ENCODE data around the gene EMX2.
A peak's percentile ranks its signal among the peaks of the same experiment; 100 is the strongest.

Gene EMX2

DNA sequence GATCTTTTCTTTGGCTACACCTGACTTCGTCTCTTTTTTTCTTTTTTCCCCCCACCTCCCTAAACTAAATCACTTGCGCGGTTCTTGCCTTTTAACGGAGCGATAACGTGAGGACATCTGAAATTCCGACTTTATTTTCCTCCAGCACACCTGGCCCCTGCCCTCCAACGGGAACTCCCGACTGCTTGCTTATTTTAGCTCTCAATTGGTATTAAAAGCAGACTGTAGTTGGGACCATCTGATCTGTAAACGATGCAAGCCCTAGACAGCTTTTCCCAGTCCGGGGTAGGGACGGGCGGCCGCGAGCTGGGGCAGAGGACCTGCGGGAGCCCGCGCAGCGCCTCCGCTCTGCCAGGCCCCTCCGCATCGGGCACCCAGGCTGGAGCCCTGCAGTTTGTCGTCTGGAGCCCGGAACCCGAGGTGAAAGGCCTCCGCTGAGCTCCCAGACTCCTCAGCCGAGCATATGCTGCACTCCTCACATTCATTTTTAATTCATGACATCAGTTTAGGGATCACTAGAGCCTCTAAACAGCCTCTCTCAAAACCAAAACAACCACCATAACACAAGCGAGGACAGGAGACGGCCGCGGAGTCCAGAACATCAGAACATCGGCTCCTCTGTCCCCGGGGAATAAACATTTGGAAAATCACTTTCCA is 10.0 kb upstream of the EMX2 start:
- no peak for DNase-seq

DNA sequence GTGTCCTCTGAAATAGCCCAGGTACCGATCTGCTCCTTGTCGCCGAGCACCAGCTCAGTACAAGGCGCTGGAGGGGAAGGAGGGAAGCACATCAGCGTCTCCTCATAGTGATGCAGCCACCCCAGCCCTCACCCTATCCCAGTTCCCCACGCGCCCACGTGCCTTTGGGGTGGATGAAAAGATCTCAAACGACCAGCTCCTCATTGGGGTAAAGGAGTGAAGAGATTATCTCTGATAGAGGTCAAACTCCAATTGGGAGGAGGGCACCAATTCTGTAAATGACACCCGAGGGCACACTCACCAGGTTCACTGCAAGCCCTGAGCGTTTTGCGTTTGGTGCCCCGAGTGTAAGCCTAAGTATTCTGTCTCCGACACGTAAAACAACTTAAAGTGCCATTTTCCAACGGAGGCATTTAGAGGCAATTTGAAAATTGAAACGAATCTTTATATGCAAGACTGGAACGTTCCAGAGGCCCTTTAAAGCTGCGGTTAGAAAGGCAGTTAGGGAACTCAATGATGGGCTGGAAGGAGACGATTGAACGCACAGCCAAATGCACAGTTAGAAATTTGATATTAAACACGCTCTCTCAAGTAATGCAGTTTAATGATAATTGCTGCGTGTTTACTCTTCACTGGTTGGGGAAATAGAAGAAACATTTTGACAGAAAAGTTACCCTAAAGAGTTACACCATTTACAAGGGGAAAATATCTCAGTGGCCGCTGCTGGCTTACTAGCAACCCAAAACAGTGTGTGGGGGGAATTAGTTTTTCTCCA is 8.9 kb upstream of the EMX2 start:
- peak; percentile 6 for DNase-seq

DNA sequence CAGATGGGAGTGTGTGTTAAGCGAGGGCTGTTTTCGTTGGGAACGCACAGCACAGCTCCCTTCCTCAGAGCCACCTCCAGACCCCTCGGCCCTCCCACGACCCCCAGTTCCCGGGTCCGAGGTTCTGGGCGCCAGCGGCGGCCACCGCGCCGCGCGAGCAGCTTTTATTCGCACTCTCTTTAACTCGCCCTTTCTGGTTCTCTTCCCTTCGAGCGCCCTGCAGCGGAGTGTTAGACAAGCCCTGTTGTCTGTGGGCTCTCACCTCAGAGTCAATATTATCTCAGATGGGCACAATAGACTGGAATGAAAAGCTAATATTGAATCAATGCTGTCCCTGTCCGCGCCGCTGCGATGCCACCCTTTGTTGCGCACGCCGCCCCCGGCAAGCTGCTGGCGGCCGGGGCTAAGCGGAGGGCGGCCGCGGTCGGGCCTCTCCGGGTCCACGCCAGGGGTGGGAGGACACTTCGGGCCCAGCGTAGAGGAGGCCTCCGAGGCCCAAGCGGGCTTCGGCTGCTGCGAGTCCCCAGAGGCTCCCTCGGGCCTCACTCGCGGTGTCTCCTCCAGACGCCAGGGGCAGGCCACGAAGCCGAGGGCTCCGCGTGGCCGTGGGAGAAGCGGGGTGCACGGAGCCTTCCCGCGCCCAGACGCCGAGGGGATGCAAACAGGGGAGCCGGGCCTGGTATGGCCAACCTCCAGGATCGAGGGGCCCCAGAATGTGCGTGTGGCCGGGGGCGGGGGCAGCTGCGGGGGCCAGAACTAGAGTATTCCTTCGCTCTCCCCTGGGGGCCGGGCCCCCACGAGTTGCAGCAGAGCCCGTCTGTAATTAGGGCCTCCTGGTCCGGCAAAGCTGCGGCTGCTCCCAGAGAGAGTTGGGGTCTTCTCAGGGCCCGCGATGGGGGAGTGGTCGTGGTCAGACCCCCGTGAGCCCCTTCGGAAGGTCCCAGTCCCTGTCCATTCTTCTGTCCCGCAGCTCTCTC is 7.9 kb upstream of the EMX2 start:
- peak; percentile 10 for DNase-seq

DNA sequence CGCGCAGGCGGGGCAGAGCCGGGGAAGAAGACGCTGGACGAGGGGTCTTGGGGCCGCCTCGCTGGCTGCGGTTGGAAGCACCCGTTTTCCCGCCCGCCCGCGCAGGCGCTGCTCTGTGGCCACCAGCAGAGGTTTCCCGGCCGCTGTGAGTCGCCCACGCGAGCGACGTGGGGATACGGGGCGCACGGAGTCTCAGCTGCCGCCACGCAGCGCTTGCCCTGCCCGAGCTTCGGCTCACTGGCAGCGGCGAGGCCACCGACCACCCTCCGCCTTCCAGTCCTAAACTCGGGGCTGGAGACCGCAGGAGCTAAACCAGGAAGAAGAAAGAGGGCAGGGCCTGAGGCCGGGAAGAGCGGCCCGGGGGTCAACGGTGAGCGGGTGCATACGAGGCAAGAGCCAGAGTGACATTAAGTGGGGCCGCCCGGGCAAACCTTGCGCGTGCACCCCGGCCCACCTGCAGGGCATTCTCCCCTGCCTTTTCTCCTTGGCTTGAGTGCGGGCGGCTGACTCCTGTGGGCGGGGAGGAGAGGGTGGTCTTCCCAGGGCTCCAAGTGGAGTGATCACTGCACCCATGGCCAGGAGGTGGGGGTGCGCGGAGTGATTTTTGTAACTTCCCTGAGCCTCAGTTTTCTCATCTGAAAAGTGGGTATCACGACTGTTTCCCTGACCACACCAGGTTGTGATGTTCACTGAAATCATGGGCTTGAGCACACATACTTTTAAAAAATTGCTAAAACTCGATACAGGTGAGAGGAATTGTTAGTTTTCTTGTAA is 7.1 kb upstream of the EMX2 start:
- DNase-seq: no peak

DNA sequence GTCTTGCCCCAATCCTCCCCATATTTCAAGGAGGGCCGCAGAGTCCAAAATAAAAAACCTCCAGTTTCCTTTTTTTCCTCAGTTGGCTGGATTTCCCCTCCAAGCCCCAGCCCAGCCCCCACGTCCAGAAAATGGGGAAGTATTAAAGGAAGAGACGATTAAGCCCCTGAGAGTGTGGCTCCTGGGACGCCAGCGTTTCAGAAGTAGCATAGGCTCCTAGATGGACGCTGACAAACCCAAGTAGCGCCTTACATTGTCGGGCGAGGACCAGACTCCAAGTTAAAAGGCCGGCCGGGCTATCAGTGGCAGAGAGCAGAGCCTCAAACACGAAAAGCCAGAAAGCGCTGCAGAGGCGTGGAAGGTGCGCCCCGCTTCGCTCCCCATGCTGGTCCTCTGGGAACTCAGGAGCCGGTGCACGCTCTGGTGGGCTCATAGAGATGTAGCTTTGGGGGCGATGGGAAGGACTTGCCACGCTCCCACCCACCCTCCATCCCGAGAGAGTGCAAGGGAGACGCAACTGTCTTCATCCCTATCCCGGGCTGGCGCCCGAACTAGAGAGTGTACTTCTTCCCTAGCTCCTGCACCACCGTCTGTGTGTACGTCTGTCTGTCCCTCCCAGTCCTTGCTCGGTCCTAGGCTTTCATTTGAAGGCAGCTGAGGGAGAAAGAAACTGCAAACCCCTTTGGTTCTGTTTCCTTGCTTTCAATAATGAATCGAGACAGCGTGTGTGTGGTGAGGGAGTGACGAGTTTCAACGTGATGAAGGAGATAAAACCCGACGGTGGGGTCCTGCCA is 6.3 kb upstream of the EMX2 start:
- DNase-seq: peak; percentile 37

DNA sequence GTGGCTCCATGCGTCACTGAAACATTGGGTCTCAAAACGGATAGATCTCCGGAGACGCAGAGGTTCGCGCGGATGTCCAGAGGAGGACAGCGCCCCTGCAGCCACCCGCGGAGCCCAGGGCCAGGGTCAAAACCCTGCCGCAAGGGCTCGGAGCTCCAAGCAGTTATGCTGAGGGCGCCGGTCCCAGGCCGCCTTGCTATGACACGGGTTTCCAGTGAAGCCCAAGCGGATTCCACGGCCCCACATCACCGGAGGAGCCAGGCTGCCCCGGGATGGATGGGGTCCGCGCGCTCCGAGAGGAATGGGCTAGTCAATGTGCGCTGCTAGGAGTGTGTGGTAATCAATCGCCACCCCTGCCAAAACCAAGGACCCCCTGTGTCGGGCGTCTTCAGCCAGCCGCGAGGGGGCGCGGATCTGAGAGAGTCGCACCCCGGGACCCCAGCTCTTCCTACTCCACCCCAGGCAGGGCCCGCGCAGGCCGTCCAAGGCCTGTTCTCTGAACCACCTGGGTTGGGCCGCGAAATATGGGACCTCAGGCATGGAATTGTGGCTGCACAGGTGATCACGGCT is 5.6 kb upstream of the EMX2 start:
- DNase-seq: no peak

DNA sequence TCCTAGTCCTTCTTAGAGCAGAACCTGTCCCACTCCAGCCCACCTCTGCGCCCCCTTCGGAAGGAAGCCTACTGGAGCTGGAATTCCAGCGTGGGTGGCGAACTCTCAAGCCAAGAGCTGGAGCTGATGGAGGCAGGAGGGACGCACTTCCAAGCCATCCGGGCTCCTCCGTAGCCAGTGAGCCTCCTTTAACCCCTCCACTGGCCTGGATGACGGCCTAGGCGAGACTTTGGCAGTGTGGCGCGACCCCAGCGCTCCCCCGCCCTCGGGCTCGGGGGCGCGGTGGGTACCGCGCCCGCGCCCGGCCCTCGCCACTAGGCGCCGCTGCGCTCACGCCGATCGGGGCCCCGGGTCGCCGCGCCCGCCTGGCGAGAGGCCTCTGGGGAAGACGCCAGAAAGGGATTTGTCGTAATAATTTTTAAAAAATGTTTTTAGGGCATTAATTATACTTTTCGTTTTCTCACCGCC is 5.1 kb upstream of the EMX2 start:
- peak; percentile 62 for DNase-seq

DNA sequence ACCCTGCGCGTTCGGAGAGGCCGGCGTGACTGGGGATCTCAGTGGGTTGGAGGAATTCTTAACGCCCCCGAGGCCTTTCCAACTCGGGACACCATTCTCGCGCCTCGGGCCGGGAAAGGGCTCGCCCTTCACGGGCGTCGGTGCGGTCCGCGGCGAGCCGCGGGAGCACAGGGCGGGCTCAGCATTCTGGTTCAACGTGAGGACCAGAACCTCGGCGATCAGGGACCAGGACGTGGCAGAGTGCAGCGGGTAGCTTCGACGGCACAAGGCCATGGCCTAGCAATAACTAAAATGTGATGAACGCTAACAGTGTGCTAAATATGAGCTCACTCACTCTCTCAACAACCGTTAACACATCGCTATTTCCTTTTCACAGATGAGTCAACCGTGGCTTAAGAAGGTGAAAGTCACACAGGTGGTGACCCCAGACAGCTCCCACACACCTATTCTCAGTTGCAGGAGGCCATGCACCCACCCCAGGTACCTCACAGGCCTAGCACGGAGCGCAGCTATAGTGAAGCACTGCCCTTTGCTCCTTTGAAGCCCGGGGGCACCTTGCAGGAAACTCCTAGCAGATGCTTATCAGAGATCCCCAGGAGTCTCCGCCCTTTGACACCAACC is 4.5 kb upstream of the EMX2 start:
- peak; percentile 8 for DNase-seq

DNA sequence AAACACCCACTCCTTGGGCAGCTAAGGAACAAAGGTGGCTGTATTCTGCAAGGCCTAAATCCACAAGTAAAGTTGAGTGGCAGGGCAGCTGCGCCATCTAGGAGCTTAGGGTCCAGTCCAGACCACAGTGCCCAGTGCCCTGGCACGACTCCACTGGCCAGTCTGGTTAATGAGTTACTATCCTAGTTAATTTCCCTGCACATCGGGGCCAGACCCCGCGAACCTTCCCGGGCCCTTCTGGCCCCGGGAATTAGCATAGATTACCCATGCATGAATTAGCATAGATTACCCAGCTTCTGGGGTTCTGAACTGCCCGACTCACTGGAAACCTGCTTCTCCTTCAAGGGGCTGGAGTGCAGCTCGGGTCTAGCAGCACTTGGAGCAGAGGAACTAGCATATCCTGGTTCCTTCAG is 3.2 kb upstream of the EMX2 start:
- DNase-seq: peak; percentile 3

DNA sequence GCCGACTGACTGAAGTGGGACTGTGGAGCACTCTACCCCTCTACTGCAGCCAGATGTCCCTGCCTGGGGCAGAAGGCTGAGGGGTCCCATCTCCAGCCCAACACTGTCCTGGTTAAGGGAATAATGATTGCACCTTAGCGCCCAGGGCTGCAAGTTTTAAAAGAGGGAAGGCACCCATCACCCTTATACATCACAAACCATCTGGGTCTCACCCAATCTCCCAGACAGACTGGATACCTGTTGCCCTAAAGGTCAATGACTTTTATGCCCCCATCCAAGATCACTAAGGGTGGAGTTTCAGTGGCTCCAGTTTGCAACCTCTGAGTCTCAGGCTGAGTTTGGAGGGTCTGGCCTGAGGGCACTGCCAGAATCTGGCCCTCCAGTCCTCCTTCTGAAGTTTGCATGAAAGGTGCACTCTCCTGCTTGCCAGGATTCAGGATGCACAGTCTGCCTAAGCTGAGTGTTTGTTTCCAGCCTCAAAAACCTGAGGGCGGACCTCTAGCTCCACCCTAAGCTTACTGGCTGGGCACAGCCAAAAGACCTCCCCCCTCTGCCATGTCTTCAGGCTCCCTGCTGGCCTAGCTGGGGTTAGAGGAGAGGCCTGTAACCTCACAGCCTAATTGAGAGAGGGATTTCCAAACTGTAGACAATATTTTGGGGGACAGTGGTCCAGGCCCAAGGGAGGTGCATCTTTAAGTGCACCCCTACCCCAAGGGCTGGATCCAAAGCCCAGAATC is 2.5 kb upstream of the EMX2 start:
- DNase-seq: no peak

DNA sequence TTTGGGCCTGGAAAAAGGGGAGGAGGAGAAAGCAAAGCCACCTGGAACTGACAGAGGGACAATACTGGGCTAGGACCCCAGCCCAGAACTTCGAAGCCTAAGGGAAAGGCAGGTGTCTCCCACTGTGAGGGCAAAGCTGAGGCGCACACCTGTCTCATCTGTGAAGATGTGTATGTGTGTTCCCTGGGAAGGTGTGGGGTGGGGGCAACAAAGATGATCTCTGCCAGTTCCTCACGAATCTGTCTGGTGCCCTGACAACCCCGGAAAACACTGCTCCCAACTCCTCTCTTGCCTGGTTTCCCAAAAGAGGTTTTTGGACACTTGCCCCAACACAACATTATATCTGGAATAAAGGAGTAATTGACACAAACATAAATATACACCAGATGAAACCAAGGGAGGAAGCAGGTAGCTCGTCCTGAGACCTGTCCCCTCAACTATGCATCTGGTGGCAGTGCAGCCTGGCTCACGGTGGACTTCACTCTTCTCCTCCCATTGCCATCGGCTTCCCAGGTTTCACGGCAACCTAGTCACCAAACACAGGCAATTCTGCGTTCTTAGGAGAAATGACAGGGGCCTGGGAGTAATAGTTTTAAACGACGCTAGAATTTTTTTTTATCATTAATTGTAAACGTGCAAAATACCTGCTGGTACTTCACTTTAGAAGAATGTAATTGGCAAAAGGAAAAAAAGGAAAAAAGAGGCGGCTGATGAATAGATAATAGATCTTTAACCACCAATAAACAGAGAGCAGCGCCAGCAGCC is 1.7 kb upstream of the EMX2 start:
- no peak for DNase-seq

DNA sequence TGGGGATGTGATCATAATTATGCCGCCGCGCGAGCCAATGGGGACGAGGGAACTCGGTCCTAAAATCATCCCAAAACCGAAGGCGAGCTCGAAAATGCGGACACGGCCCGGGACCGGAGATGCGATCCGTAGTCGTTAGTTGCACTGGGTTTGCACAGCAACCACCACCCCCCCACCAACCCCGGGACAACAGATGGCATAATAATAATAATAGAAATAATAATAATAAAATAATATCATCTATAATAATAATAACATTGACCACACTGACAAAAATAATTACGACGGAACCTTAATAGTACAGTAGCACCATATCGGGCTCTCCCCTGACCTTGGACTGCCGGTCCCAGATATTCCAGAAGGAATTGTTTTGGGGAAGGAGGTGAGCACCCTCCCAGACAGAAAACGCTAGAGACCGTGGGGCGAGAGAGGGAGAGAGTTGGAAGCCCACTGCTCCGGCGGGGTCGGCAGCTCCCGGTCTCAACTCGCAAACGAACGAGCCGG is 1.1 kb upstream of the EMX2 start:
- DNase-seq: peak; percentile 19

DNA sequence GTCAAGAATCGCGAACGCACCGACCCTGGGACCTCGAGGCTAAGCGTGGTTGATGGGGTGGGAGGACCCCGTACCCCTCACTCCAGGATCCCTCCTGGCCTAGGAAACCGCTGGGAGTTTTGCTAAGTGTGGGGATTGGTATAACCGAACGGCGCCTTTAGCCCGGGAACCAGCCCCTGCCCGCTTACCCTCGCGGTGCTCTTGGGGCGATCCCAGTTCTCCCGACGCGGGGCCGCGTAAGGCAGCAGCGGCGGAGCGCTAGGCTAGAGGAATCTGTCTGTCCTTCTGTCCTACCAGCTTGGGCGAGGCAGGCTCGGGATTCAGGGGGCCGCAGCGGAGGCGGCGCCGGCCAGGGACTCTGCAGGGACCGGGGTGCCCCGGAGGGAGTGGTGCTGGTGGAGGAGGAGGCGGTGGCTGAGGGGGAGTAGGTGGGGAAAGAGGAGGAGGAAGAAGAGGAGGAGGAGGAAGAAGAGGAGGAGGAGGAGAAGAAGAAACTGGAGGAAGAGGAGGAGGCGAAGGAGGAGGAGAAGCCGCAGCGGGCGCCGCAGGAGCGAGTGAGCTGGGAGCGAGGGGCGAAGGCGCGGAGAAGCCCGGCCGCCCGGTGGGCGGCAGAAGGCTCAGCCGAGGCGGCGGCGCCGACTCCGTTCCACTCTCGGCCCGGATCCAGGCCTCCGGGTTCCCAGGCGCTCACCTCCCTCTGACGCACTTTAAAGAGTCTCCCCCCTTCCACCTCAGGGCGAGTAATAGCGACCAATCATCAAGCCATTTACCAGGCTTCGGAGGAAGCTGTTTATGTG is 439 bp upstream of the EMX2 start:
- DNase-seq: peak; percentile 56

DNA sequence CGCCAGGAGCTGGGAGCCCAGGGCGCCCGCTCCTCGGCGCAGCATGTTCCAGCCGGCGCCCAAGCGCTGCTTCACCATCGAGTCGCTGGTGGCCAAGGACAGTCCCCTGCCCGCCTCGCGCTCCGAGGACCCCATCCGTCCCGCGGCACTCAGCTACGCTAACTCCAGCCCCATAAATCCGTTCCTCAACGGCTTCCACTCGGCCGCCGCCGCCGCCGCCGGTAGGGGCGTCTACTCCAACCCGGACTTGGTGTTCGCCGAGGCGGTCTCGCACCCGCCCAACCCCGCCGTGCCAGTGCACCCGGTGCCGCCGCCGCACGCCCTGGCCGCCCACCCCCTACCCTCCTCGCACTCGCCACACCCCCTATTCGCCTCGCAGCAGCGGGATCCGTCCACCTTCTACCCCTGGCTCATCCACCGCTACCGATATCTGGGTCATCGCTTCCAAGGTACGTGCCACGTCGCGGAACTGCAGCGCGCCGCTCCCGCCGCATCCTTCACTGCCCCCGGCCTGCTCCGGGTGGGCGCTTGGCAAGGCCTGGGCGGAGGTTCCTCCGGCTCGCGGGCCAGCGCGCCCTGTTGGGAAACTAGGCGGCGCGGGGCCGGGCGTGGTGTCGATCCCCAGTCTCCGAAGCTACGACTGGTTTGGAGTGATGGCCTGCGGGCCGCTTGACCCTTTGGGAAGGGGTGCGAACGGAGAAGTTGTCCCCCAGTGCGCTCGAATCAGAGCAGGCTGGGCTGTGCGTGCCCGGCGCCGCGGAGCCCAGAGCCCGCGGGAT is 868 bp downstream of the EMX2 start:
- peak; percentile 59 for DNase-seq

DNA sequence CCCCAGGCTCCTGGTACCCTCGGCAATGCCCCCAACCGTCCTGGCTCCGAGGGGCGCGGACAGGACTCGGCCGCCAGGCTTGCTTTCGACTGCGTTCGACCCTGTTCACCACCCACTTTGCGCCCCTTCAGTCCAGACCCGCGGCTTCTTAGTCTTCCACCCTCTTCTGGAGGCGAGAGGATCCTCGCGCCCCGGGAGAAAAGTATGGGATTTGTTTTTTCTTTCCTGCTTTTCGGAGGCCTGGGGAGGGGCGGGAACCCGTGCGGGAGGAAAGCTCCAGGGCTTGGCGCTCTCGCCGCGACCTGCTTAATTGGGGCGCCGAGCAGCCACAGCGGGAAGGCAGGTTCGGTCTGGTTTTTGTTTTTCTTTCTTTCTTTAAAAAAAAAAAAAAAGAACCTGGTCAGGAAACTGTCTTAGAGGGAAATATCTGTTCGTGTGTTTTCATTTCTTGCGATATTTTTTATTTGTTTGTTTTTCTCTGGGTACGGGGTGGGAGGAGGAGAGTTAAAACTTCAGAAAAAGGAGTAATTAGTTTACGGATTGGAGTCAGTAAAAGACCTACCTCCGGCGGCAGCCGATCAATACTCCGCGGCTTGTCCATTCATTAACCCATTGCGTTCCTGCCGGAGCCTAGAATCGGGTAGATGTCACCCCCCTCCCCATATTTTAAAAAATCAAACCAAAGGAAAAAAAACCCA is 1.6 kb downstream of the EMX2 start:
- peak; percentile 1 for DNase-seq

DNA sequence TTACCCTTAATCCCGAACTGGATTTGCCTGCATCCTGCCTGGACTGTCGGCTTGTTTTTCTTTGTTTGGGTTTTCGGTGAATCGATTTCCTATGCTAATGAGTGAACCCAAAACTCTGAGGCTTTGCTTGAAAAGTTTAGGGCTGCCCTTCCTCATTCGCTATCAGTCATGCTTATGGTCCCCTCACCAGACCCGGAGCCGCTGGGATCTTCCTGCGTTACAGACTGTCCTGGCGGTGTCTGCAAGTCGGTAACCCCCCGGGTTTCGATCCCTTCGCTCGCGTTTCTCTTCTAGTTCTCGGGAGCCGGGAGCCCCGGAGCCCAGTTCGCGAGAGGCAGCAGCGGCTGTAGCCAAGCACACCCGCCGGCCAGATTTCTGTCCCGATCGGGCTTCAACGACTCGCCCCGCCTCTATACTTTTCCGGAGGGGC is 2.2 kb downstream of the EMX2 start:
- DNase-seq: peak; percentile 10
